HG03108 (cell line): Measurements from ENCODE around the gene CTXN1.
"Not testable (repeated sequence)": the region's sequence is repeated elsewhere in the genome, so short reads cannot be mapped to it uniquely, and the experiment has no call there.

Experiments
- ATAC-seq: cut with Tn5 transposase; IDR thresholded peaks from one replicate; pipeline ENCODE4 v1.9.1; 2021; ENCODE audit warnings: moderate library complexity; ENCODE audit not compliant: unreplicated experiment

CTXN1 gene

DNA sequence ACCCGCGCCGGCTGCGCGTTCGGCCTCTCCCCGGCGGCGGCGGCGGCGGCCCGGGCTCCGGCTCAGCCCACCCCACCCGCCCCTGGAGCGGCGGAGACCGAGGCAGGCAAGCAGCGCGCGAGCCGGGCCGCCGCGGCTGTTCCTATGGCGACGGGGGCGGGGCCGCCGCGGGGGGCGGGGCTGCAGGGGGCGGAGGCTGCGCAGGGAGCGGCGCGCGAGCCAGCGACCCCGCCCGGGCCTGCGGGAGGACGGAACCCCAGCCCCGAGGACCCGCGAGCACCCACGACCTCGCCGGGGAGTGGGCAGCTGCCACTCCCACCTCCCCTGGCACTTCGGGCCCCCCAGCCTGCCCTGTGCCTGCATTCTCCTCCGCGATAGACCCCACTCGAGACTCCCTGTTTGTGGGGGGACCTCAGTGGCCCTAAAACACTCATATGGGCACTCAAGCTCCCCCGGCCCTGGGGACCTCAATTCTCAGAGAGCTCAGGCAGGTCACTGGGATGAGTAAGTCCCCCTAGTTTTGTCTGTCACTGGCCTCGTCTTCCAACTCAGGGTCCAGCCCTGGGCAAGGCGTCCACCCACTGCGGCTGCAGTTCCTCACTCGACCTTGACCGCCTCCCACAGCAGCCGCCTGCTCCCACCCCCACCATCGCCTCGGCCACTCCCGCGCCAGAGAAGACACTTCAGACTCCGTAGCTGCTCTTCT is at the start of gene CTXN1:
Gene CTXN1, minus strand, starts transcription at position 115 of the 706 bp plus-strand sequence. CDS start 597 bp downstream, outside the sequence.
- ATAC-seq = no peak

DNA sequence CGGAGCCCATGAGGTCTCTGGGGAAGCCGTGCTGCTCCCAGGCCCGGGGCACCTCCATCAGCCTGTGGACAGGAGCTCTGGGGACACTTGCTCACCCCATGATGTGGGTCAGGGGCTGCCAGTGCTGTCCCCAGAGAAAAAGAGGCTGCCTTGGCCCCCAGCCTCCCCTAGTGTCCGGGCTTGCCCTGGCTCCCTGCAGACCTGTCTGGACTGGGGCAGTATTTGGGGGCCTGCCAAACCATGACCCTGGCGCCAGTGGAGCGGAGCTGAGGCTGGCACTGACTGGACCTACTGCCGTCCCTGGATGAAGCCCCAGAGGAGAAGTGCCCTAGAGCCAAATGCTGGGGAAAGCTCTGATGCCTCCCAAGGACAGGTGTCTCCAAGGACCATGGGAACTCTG is 49.1 kb upstream of the CTXN1 start:
- no peak for ATAC-seq

- no peak for ATAC-seq
These were observed 47.9 kb upstream of the CTXN1 start for GRCh38 chr19:7973883-7974282.

DNA sequence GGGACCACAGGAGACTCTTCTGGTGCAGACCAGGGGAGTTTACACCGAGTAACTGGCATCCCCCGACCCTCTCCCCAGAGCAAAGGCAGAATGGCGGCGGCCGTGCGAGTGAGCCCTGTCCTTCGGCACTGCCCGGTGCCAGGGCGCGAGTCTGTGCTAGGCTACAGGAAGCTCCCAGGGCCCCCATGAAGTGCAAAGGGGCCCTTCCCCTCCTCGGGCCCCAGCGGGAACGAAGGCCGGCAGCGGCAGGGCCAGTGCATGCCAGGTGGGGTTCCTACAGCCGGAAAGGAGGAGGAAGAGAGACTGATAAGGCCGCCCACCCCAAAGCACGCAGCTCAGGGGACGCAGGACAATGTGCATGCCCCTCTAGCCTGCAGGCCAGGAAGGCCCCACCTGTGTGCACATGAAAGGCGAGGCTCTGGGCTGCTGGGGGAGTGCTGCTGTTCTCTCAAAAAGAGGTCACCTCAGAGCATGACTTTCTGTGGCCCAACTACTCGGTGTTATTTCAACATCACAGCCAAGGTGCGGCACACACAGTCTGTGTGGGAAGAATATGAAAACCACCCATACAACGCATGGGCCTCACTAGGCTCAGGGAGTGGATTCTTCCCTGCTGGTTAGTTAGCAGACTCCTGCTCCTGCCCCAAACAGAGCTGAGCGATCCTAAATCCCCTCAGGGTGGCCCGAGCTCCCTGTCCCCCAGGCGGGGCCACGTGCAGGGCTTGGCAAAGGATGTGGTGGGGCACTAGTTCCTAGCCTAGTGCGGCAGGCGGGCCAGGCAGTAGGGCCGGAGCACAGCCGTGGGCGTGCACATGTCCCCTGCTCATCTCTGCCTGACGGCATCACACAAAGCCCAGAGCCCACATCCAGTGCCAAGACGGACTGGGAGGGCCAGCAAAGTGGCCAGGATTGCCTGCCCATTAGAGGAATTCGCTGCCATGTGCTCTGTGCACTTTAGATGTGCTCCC is 45.9 kb upstream of the CTXN1 start:
- ATAC-seq = no peak

DNA sequence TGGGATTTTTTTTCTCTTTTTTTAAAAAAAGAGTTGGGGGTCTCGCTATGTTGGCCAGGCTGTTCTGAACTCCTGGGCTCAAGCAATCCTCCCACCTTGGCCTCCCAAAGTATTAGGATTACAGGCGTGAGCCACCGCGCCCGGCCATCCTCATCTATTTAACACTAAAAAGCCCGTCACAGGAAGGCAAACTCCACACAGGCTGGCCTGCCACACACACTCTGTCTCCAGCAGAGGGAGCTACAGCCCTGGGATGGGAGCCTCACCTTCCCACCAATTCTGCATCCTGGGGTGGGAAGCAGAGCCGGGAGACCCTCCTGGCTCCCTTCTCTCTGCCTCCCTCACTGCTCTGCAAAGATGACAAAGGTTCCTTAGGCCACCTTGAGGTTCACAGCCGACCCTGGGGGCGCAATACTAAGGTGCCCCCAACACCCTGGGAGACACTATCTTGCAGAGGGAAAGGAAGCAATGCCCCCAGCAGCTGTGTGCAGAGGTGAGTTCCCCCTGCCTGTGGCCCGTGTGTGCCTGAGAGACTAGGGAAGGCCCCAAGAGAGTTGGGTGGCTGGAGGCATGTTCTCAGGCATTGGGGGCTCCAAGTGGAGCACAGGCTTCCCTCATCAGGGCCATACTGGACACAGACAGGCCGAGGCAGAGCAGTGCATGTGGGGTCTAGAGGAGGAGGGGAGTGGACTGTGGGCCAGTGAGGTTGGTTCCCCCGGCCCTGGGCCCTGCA is 44.9 kb upstream of the CTXN1 start:
- no peak for ATAC-seq

DNA sequence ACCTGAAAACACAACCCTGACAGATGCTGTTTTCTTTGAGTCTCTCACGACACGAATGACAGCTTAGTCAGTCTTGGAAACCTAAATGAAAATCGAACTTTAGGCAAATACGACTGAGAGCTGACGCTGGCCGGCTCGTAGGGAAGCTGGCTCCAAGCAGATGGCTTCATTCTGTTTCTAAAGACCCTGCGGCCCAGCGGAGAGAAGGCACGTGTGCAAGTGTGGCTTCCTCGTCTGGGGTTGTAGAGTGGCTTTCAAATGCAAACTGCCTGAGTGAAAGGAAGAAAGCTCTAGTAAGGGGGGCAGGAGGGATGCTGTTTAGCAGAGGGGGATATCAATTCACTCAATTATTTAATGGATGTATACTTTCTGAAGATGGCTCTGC is 43.6 kb upstream of the CTXN1 start:
- no peak for ATAC-seq

GRCh38 chr19:7968796-7969554 is 43.0 kb upstream of the CTXN1 start:
- ATAC-seq = no peak

DNA sequence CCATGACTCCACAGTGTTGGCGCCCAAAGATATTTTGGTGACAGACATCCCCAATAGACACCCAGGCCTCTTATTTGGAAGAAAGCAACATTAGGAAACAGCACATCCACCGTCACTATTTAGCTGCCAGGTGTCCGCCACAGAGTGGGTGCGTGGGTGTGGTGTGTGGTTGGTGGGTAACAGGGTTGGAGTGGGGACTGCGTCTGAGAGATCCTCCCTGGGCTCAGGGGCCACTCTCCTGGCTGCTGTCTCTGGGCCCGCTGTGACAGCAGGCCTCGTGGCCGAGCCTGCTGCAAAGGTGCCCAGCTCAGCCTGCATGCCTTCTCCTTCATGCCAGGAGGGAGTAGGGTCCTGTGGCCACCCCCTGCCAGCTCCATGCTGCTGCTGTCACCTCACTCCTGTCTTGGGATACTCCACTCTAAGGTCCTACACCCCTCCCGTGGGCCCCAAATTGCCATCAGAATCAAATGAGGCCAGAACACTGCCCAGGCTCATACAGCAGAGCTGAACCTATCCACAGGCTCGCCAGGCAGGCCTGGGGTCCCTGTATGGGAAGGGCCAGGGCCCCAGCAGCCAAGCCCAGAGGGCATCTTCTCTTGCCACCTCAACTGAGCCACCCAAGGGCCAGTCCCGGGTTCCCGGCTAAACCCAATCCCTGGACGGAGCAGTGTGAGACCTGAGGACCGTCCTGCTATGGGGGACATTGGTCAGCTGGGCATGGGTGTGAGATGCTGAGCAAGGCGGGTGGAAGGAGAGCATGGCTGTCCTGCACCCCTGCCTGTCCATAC is 42.3 kb upstream of the CTXN1 start:
- no peak for ATAC-seq

DNA sequence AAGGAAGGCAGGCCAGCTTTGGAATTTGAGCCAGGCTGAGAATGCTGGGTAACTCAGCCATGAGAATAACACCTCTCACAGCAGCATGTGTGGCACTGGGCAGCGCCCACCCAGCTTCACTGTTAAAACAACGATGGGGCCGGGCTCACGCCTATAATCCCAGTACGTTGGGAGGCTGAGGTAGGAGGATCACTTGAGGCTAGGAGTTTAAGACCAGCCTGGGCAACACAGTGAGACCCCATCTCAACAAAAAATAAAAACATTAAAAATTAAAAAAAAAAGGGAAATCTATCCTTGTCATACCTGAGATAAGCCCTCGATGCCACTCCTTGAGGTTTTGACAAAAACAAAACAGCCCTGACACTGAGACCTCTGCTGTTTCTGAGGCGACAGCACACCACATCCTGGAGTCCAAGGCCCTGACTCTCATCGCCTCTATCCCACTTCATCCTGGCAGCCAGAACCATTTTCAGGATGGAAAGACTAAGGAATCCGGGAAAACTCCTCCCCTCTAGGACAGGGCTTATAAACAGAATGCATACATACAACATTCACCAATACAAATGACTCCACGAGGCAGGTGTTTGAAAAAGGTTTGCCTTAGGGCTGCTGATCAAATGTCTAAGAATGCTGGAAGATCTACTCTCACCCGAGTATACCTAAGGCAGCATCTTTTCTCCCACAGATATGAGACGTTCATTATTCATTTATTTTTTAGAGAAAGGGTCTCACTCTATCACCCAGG is 40.2 kb upstream of the CTXN1 start:
- no peak for ATAC-seq

DNA sequence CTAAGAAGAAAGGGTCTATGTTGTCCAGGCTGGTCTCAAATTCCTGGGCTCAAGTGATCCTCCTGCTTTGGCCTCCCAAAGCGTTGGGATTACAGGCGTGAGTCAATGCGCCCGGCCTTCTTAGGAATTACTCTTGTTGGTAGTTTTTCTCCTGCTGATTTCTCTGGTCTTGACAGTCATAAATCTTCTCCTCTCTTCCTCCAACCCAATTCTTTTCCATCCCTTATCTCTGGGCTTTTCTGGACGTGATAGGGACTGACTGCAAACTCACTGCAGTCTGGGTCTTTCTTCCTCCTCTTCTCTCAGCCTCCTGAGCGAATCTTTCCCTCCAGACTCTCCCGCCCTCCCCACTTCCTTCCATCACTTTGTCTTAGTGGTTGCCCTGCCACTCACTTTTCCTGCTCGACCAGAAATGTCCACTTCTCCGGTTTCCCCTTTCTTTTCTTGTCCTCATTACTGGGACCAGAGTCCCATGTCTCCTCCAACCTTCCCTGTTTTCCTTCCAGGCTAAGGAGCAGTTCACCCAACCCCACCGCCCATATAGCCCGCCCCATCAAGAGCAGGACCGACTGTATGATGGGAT is 39.4 kb upstream of the CTXN1 start:
- ATAC-seq = no peak

DNA sequence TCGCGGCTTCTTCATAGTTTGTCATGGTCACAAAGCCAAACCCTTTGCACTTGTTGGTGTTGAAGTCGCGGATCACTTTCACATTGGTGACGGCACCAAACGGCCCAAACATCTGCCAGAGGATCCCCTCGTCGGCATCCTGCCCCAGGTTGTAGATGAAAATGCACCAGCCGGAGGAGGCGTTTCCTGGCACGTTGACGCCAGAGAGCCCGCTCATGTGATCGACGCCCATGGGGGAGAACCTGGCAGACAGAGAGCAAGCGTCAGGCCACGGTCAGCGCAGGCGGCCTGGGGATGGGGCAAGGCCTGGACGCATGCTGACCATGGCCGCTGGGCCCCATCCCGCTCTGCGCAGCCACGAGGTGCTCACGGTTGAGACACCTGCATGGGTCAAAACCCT is 37.6 kb upstream of the CTXN1 start:
- ATAC-seq = no peak

- ATAC-seq = no peak
These were observed 36.8 kb upstream of the CTXN1 start for GRCh38 chr19:7962644-7963268.

DNA sequence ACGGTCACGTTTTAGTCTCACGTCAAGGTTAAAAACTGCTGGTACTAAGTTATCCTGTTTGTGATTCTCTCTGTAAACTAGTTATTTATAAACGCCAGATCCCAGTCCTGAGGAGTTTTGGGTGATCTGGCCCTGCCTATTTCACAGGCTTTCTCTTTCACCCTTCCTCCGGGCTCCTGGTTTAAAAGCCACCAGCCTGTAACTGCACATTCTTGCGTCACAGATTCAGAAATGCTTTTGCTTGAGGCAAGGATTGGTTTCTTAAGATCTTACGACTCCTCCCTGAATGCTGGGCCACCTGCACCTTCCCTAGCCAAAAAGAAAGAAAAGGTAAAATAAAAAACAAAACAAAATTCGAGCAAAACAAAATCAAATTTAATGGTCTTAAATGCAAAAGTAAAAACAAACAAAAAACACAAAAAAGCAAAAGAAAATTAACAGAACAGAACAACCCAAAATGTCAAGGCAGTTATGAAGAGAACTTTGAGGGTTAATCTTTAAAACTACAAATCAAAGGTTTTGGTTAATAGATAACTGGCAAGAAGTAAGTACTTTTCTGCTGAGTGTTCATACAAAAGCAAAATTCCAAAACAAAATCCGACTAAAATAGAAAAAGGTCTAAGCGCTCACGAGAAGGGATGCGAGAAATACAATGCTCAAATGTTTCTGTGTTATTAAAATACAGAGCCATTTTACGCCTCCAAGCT is 36.1 kb upstream of the CTXN1 start:
- ATAC-seq = no peak

GRCh38 chr19:7961082-7961481 is 35.1 kb upstream of the CTXN1 start:
- not testable (repeated sequence) for ATAC-seq

DNA sequence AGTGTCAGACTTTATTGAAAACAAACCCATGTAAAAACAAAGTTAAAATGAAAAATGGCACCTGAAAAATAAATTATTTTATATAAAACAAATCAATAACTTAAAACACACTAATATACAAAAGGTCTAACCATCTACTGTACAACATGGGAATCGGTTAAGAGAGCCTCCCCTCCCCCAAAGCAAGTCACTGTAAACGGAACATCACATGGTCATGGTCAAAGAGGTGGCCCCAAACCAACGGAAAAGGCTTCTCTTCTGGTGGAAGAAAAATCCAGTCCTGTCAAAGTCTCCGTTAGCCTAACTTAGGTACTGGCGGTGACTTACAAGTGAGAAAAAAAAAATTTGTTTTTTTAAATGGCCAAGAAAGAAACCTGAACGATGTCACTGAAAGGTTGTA is 33.3 kb upstream of the CTXN1 start:
- ATAC-seq = no peak

GRCh38 chr19:7955696-7956095 is 29.8 kb upstream of the CTXN1 start:
- no peak for ATAC-seq

DNA sequence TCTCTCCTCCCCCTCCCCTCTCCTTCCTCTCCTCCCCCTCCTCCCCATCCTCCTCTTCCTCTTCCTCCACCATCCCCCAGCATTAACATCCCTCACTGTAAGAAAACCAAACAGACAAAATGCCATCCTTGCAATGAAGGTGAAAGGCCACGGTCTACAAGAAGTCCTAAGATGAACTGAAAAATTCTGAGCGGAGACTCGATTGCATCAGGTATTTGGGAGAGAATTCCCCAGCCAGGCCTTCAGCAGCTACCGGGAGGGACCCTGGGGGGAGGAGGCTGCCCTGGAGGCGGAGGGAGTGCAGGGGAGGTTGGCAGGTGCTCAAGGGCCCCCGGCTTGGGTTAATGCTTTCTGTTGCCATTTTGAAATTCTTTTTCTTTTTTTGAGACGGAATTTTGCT is 27.6 kb upstream of the CTXN1 start:
- no peak for ATAC-seq

- no peak for ATAC-seq
These were observed 27.1 kb upstream of the CTXN1 start for GRCh38 chr19:7953060-7953459.
